GM19463 (cell line): ENCODE data around the gene BCO1.
"Not testable (repeated sequence)": the region's sequence is repeated elsewhere in the genome, so short reads cannot be mapped to it uniquely, and the experiment has no call there.

Experiments
- ATAC-seq: cut with Tn5 transposase; IDR thresholded peaks from one replicate; pipeline ENCODE4 v1.9.1; 2021; ENCODE audit warnings: mild to moderate bottlenecking, moderate library complexity; ENCODE audit not compliant: unreplicated experiment

Gene BCO1, protein sequence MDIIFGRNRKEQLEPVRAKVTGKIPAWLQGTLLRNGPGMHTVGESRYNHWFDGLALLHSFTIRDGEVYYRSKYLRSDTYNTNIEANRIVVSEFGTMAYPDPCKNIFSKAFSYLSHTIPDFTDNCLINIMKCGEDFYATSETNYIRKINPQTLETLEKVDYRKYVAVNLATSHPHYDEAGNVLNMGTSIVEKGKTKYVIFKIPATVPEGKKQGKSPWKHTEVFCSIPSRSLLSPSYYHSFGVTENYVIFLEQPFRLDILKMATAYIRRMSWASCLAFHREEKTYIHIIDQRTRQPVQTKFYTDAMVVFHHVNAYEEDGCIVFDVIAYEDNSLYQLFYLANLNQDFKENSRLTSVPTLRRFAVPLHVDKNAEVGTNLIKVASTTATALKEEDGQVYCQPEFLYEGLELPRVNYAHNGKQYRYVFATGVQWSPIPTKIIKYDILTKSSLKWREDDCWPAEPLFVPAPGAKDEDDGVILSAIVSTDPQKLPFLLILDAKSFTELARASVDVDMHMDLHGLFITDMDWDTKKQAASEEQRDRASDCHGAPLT

DNA sequence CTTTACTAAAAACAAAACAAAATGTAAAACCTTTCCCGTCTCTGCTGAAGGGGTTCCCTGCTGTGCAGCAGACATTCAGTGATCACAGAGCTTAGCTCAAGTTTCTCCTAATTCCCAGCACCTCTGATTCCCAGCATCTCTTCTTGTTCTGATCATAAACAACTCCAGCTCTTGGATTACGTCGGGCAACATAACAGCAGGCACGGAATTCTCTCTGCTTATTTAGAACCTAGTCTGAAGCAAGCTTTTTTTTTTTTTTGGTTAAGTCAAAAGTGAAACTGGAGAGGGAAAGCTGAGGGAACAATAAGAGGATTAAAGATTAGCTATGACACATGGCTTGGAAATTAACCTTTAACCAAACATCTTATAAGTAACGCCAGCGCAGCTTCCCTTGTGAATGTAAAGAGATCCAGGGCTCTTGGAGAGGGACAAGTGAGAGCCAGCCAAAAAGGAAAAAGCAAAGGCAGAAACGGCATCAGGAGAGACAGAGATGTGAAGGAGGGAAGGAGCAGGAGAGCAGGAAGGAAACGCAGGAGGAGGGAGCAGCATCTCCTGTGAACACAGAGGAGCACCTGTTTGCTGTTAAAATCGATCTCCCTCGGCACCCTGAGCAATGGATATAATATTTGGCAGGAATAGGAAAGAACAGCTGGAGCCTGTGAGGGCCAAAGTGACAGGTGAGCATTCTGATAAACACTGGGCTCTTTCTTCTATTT, at the start of gene BCO1:
Gene BCO1 (plus strand): TSS at position 394 of the 716 bp plus-strand sequence. CDS start 220 bp downstream, at position 614.
- ATAC-seq: no peak

DNA sequence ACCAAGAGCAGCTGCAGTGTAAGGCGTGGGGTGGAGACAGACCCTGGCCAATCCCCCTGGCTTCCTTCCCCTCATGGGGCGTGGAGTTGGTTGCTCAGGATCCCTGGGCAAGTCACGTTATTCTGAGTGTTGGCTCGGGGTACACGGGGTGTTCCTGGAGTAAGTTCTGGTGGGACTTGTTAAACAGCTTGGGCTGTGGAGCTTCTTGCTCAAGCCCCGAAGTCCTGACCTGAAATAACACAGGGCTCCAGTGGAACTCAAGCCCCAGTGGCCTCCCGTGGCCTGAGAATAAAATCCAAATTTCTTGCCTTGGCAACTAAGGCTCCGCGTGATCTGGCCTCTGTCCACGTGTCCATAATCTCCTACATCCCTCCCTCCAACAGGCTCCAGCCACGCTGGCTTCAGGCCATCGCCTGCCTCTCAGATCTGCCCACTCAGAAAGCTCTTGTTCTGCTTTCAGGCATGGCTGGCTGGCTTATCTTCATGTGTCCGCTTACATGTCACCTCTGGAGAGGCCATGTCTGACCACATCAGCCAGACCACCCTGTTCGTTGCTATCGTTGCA, 49.3 kb upstream of the BCO1 start:
- ATAC-seq: no peak

DNA sequence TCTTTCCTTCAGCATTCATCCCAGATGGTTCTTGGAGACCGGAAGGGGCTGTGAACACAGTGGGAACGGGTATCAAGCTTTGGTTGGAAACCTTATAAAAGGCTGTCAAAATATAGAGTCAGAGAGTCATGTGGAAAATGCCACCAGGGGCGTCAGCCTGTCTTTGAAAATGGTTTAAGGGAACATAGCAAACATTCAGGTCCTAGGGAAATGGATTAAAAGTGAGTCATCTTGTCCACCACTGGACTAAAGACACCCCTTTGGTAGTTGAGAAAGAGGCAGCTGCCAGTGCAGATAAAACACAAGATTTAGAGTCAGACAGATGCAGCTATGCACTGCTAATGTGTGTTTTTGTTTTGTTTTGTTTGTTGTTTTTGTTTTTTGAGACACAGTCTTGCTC, 47.8 kb upstream of the BCO1 start:
- no peak for ATAC-seq

DNA sequence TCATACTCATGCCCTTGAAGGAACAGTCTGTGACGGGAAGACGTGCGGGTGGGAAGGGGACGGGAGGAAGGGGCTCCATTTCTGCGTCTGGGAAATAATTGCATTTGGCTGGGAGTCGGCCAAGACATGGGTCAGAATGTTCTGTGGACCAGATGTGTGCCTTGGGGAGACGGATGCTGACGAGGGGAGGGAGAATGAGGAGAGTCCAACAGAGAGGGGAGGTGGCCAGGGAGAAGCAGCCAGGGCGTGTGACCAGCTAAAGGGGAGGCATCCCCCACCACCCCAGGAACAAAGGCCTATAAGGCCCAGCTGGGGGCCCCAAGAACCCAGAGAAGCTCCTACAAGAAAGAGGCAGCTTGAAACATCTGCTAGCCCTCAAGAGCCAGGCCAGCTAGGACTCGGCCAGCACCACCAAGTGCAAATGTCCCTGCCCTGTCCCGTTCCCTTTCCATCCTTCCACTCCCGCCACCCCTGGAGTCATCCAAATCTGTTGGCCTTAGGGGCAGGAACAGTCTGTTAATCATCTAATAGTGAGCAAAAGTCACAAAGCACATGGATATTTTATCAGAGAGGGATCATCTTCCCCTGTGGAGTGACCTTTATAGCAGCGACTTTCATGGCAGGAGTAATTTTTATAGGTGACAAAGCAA, 42.5 kb upstream of the BCO1 start:
- ATAC-seq: no peak

DNA sequence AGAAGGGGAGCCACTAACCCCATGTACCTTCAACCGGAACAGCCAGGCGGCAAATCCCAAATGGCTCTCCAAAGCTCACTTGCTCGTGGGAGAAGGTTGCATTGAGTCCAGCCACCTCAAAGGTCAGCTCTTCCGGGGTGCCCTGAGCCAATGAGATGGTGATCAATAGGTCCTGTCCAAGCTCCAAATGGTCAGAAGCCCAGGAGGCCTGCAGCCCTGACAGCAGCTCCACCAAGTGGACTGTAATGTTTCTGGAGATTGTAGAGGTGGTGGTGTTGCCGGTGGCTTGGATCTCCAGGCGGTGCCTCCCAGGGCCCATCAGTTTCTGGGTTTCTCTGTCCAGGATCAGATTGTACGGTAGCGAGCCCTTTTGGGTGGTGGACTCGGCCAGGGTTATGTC, 39.9 kb upstream of the BCO1 start:
- ATAC-seq: no peak

DNA sequence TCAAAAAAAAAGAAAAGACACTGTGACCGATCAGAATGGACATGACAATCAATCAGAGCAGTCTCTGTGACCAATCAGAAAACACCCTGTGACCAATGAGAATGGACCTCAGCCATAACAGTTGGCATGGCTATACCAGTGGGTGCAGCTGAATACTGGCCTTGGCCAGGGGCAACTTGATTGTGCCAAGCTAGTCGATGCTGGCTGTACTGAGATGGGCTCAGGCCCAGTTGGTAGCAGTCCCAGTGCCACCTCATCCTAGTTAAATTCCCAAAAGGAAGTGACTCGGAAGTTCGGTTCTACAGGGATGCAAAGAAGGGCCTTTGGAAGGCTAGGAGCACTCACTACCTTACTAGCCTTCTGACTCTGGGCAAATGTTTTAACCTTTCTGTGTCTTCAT, 37.2 kb upstream of the BCO1 start:
- ATAC-seq: no peak

DNA sequence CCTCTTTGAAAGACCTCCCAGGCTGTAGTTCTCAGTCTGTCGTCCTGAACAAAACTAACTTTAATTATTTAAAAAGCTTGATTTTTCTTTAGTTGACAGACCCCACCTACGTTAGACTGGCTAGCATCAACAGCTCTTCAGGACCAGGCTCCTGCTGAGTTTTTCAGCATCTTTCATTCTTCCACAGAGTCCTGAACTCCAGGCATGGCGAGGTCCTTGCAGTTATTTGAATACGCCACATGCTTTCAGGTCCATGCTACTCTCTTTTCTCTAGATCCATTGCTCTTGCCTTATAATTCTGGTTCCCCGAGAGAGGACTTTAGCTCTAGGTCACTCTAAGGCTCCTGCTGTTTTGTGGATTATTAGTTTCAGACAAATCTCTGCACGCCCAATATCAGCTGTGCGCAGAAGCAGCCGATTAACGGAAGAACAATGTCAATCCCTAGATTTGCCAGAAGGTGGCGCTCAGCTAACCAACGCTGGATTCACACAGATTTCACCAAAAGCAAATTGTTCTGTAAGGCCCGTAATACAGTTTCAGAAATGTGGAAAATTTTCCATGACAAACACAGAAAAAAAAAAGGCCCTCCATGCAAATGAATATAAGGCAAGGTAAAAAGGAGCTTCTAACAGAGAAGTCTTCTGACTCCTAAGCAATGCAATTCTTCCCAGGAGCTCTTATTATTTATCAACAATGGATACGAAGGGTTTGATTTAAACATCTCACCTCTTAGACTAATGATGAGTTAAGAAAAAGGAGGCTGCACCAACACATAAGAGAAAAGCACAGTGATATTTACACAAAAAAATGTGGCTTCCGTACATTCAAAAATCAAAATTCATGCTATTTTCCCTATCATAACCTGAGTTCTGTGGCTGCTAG, 33.5 kb upstream of the BCO1 start:
- ATAC-seq: no peak

DNA sequence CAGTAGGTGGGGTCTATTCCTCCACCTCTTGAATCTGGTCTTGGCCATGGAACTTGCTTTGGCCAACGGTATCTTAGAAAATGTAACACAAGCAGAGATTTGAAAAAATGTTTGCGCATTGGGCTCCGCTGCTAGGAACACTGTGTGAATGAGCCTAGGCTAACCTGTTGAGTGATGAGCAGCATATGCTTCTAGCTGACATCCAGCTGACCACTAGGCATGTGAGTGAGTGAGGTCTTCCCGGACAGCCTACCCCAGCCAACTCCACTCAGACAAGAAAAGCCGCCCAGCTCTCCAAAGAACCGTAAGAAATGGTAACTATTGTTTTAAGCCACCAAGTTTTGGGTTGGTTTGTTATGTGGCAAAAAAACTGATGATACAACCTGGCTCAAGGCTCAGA, 31.4 kb upstream of the BCO1 start:
- no peak for ATAC-seq

DNA sequence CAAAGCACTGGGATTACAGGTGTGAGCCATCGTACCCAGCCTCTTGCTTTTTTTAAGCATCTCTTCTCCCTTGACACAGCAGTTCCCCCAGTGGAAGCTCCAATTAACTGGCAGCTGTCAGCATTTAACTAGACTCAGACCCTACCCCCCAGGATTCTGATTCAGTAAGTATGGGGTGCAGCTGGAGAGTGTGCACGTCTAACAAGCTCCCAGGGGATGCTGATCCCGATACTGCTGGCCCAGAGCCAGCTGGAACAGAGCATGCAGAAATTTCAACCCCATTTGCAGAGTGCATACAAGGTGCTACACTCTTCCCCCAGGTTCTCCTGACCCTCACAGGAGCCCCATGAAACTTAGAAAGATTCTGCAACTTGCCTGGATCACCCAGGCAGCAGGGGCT, 27.7 kb upstream of the BCO1 start:
- ATAC-seq: no peak

DNA sequence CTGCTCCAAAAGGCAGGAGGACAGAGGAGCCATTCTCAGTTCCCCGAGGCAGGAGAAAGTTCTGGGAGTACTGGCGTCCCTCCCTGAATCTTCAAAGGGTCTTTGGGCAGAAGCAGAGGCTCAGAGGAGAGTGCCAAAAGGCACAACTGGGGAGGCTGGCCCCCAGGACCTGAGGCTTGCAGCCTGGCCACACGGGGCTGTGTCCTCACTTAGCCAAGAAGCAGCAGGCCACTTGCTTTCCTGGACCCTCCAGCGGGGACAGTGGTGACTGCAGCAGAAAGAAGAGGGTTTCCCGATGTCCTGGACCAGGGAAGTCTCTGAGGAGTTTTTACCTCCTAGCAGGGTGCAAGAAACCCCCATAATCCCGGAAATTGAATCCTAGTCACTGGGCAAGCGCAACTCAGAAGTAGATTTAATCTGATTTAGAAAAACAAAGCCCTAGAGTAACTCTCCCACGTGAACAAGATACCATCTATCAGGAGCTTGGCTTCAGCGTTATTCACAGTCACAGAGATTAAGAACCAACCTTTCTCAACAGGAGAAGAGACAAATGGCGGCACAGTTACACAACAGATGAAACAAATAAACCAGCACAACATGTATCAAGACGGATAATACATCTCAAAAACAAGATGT, 25.5 kb upstream of the BCO1 start:
- ATAC-seq: no peak

DNA sequence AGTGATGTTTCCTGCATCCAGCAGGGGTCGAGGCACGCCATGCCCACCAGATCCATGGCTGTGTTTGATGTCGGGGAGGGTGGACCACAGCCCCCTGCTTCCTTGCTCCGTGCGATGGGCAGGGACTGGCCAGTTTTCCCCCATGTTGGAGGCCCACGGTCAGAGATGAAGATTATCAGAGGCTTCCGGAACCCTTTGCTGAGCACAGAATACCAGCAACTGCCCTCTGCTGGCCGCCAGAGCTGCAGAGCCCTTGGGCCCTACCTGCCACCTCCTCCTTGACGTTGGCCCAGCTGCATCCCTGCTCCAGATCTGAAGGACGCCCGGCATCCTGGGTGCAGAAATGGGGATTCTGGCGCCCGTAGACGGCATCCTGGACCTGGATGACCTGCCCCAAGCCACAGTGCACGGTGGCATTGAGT, 23.7 kb upstream of the BCO1 start:
- ATAC-seq: no peak

DNA sequence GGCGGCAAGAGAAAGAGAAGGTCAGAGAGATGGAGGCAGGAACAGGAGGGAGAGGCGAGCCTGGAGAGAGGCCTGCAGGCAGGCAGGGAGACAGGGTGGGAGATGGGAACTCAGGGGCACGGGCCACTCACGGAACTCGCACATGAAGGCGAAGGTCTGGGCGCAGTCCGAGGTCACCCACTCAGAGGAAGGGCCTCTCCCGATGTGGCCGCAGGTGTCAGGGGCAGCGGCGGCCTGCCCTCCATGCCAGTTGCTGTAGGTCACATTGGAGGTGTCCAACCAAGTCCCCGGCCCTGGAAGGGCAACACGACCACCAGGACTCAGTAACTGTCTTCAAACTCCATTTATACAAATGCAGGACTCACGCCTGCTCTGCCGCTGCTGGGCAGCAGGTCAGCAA, 22.4 kb upstream of the BCO1 start:
- no peak for ATAC-seq

DNA sequence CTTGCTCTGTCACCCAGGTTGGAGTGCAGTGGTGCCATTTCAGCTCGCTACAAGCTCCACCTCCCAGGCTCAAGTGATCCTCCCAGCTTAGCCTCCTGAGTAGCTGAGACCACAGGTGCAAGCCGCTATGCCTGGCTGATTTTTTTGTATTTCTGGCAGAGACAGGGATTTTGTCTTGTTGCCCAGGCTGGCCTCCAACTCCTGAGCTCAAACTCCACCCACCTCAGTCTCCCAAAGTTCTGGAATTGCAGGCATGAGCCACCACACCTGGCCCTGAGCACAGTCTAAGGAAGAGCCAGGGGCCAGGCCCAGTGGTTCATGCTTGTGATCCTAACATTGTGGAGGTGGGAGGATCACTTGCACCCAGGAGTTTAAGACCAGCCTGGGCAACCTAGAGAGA, 21.8 kb upstream of the BCO1 start:
- no peak for ATAC-seq

DNA sequence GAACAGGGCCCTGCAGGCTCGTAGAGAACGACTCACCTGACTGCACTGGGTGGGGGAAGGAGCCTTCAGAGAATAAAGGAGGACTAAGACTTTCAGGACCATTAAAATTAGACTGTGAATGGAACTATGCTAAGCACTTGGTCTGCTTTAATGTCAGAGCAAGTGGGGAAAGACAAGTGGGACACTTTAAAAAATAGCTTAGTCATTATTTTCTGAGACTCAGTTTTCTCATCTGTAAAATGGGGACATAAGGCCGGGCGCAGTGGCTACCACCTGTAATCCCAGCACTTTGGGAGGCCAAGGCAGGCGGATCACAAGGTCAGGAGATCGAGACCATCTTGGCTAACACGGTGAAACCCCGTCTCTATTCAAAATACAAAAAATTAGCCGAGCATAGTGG, 19.3 kb upstream of the BCO1 start:
- ATAC-seq: no peak

DNA sequence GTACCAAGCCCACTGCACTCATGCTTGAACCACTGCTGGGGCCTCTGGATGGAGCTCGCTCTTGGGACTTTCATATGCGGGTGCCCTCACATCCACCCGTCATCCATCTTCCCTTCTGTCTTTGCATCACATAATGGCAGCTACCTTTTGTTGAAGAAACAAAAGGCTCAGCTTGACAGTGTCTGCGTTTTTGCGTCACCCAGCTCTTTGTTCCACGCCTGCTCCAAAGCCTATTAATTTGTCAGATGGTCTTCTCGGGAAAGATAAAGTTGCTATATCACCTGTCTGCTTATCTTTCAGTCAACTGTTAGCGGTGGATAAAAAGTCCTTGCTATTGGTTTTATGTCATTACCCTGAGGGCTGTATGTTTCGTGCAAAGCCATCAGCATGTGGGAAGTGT, 18.1 kb upstream of the BCO1 start:
- no peak for ATAC-seq

DNA sequence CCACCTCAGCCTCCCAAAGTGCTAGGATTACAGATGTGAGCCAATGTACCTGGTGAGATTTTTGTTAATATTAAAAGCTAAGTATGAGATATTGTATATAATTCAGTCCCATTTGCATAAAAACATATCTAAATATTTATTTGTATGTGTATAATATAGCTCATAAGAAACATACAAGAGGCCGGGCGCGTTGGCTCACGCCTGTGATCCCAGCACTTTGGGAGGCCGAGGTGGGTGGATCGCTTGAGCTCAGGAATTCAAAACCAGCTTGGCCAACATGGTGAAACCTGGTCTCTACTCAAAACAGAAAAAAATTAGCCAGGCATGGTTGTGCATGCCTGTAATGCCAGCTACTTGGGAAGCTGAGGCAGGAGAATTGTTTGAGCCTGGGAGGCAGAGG, 16.8 kb upstream of the BCO1 start:
- ATAC-seq: no peak

DNA sequence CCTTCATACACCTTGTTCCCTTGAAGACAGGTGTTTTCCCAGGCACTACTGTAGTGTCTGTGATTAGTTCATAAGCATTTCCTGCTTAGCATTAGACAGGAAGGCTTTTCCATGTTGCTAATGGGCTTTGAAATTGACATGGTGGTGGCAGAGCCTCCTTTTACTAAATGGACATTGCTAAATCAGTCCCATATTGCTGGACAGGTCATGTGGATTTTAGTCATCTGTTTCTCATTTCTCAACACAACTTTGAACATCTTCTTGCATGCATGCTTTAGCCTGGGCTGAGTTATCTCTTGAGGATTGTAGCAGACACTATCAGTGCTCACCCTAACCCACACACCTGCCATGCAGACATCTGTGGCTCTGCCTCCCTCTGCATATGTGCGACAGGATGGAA, 13.7 kb upstream of the BCO1 start:
- ATAC-seq: no peak

DNA sequence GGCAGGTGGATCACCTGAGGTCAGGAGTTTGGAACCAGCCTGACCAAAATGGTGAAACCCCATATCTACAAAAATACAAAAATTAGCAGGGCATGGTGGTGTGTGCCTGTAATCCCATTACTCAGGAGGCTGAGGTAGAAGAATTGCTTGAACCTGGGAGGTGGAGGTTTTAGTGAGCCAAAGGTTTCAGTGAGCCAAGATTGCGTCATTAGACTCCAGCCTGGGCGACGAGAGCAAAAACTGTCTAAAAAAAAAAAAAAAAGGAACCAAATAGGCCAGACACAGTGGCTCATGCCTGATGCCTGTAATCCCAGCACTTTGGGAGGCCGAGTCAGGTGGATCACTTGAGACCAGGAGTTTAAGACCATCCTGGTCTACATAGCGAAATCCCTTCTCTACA, 12.8 kb upstream of the BCO1 start:
- not testable (repeated sequence) for ATAC-seq

DNA sequence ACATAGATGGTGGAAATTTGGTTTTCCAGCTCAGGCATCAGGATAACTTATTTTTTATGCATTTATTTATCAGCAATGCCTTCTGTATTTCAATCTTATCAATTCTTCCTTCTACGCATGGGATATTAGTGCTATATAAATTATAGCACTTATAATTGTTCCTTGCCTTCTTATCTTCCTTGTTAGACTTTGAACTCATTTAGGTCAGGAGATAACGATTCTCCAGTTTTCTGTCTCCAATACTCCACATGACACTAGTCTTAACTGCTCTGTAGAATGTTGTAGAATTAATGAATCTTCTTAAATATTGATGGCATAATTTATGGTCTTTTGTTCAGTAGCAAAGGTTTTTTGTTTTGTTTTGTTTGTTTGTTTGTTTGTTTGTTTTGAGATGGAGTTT, 10.7 kb upstream of the BCO1 start:
- ATAC-seq: no peak

DNA sequence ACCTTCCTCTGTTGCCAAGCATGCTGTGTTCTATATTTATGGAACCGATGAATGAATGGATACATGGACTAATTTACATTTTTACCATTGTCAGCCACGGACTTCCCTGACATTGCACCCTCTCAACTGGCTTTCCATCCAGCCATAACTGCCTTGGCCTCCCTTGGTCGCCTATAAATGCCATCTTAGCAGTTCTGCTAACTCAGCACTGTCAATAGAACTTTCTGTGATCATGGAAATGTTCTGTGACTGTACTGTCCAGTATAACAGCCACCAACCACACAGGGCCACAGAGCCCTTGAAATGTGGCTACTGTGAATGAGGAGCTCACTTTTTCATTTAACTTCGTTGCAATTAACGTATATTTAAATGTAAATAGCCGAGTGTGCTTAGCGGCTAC, 8.7 kb upstream of the BCO1 start:
- no peak for ATAC-seq
